Activated CD8-positive, alpha-beta memory T cell treated with anti-CD3 and anti-CD28 coated beads, Interleukin-2, amount 10 ng/mL, durations not matched to agents 7 days and 5 days (primary cell): ENCODE measurements around the gene CPLANE1. TPM values are rescaled to one million over a fixed set of nuclear protein-coding genes. Genes with fewer than 3 reads are reported as not detected.

Experiments used
- ATAC-seq: fragments of 150-1000 bp; cut with Tn5 transposase; one replicate; pipeline ENCODE4 v1.10.0; 2021; ENCODE audit warnings: moderate library complexity
- CTCF ChIA-PET: fragments of 350-600 bp; sonication (Branson Sonifier 250); formaldehyde crosslinking; loops from one replicate; lab custom pipeline; 2021; ENCODE audit warnings: antibody characterized with exemption; lab: Charles Lee
- DNase-seq: peaks from one replicate; pipeline ENCODE4 v3.0.0-alpha.2; 2020
- H3K27ac Mint-ChIP-seq: one replicate; pipeline ENCODE4 v1.8.0; 2021; ENCODE audit warnings: mild to moderate bottlenecking, mixed read lengths
- H3K27me3 Mint-ChIP-seq: one replicate; pipeline ENCODE4 v1.8.0; 2021; ENCODE audit warnings: mixed read lengths
- H3K36me3 Mint-ChIP-seq: one replicate; pipeline ENCODE4 v1.8.0; 2021; ENCODE audit warnings: mild to moderate bottlenecking, mixed read lengths
- H3K4me1 Mint-ChIP-seq: one replicate; pipeline ENCODE4 v1.8.0; 2021; ENCODE audit warnings: mixed read lengths
- H3K4me3 Mint-ChIP-seq: one replicate; pipeline ENCODE4 v1.8.0; 2021; ENCODE audit warnings: mild to moderate bottlenecking, moderate library complexity, mixed read lengths
- H3K9me3 Mint-ChIP-seq: one replicate; pipeline ENCODE4 v1.8.0; 2022; ENCODE audit warnings: low read depth, mixed read lengths
- total RNA-seq, 2 experiments: library from RNA; stranded (reverse); gene quantifications; one replicate each; pipeline ENCODE4 v1.2.3, GENCODE V29; 2021

CPLANE1 gene
- total RNA-seq, 2 experiments from 2014 or later: 8.0 to 9.3 TPM

DNA sequence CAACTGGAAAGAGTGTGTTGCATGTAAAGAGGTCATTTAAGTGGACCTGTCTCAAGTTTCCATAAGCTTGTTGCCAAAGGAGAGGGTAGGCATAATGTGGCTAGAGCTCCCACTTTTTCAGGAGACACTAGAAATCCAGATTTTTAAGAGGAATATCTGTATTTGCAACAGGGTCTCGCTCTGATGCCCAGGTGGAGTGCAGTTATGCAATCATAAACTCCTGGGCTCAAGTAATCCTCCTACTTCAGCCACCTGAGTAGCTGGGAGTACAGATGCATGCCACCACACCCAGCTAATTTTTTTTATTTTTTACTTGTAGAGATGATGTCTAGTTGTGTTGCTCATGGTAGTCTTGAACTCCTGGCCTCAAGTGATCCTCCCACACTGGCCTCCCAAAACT, 189.1 kb downstream of the CPLANE1 start:
- no peak for ATAC-seq
- CTCF ChIA-PET: interaction anchor here (0.6 to 0.8 kb wide), 2 partner anchors 9 to 15 kb away, joined by 3 read pairs; no protein-coding TSS in a partner anchor
- H3K9me3 Mint-ChIP-seq: no peaks in the 10 kb centered on the region

GRCh38 chr5:37056762-37057161, 192.4 kb downstream of the CPLANE1 start:
- DNase-seq (no peak), ATAC-seq (no peak)
- CTCF ChIA-PET: no interaction called here
- peaks cover 5% of the 10 kb centered on the region for H3K4me1 Mint-ChIP-seq
- H3K27me3 Mint-ChIP-seq: no peaks in the 10 kb centered on the region
- peaks cover 37% of the 10 kb centered on the region for H3K36me3 Mint-ChIP-seq
- no peak overlapping the region for H3K27ac Mint-ChIP-seq
- H3K9me3 Mint-ChIP-seq: no peaks in the 10 kb centered on the region
- H3K4me3 Mint-ChIP-seq: no peak overlapping the region

More for the DNA sequence above, 189.1 kb downstream of the CPLANE1 start:
- Mint-ChIP-seq H3K36me3 (peaks cover 32% of the 10 kb centered on the region), H3K4me3 (no peak overlapping the region), H3K27ac (no peak overlapping the region), H3K27me3 (no peaks in the 10 kb centered on the region), H3K4me1 (peaks cover 5% of the 10 kb centered on the region)
- no peak for DNase-seq

Other genes with a start within 250 kb of the CPLANE1 start
- 10 to 100 TPM; 56.6 to 62.4 TPM for gene NUP155, start 121.7 kb upstream of the CPLANE1 start, total RNA-seq
- 10 to 100 TPM; 39.1 to 39.3 TPM for gene WDR70, start 129.9 kb upstream of the CPLANE1 start, total RNA-seq